Stimulated activated CD4-positive, alpha-beta T cell treated with anti-CD3 and anti-CD28 coated beads, Interleukin-4, amount 100 ng/mL, for 4 hours (primary cell): ENCODE results near the gene PLCG2.
"Not testable (repeated sequence)": the region's sequence is repeated elsewhere in the genome, so short reads cannot be mapped to it uniquely, and the experiment has no call there.

Source experiments
- DNase-seq, 2 experiments: peaks; one replicate each; pipeline ENCODE4 v3.0.0-alpha.2; 2020

The PLCG2 gene

DNA sequence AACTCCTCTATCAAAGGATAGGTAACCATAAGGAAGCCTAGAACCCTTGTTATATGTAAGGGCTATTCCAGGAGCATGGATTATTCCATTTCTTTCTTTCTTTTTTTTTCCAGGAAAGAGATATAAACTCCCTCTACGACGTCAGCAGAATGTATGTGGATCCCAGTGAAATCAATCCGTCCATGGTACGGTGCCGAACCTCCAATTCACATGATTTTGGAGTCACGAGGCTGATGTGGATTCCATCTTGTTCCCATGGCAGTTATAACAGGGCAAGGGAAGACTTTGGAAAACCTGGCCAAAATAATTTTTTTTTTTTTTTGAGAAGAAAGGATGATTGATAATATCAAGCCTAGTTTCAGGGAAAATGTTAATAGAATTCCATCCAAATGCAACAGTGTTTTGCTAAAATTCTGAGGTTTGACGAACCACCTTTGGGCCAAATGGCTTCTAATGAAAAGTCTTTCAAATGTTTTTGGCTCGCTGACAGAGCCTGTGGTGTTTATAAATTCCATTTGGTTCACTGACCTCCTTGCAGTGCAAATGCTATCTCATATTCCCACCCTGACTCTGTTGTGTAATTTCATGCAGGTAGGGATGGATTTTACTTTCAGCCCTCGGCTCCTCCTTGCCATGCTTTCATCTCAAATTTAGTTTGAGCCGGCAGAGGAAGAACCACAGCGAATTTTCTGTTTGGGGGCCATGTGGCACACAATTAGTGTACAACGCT lies 142.2 kb downstream of the PLCG2 start:
- no peak for DNase-seq

GRCh38 chr16:81921843-81922584 lies 142.9 kb downstream of the PLCG2 start:
- no peak for DNase-seq

DNA sequence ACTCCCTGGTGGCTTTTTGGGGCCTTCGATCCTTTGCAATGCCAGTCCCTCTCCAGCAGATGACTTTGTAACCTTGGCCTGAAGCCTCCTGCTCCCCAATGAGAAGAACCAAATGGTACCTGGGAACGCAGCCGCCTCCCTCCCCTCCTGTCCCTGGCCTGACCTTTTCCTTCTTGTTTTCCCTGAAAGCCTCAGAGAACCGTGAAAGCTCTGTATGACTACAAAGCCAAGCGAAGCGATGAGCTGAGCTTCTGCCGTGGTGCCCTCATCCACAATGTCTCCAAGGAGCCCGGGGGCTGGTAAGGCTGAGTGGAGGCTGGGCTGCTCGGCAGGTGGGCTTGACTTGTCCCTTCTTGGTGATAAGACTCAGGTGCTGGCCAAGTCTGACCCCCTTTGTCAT lies 144.2 kb downstream of the PLCG2 start:
- no peak for DNase-seq

GRCh38 chr16:81925016-81925415 lies 145.9 kb downstream of the PLCG2 start:
- DNase-seq: no peak

GRCh38 chr16:81926036-81926435 lies 146.9 kb downstream of the PLCG2 start:
- DNase-seq: no peak

GRCh38 chr16:81927561-81928185 lies 148.6 kb downstream of the PLCG2 start:
- DNase-seq: no peak

DNA sequence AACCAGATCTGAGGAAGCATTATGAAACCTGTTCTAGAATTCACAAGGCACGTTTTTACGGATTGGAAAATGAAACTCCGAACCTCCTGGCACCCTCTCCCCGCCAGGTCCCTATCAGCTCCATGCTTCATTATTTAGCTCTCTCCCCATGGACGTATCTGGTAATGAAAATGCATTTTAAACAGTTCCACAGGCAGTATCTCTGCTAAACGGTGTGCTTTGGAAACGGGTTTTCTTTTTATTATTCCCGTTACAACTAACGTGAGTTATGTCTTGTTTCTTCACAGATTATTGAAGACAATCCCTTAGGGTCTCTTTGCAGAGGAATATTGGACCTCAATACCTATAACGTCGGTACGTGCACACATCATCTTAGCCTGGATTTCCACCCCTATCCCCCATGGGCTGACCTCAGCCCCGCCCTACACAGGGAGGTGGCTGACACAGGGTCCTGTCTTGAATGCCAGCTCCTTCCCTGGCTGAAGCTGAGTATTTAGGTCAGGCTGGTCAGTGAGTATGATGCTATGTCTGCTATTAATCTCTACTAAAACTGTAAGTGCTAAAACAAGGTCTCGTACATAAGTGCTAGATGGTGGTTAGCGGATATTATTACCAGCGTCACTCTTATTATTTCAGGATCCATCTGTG lies 149.3 kb downstream of the PLCG2 start:
- DNase-seq: no peak

- no peak for DNase-seq
Measured at GRCh38 chr16:81928975-81929374, 149.9 kb downstream of the PLCG2 start.

DNA sequence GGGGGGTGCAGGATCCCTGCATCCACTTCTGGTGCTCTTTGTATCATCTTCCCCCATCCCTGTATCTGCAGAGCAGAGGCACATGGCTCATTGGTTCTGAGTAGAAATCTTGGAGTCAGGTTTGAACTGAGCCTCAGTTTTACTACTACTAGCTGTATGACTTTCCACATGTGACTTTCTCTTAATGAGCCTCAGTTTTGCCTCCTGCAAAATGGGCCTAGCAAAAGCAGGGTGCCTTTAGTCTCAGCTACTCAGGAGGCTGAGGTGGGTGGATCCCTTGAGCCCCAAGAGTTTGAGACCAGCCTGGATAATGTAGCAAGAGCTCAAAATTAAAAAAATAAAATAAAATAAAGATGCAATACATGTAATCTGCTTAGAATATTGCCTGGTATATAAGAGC lies 150.8 kb downstream of the PLCG2 start:
- DNase-seq: no peak

DNA sequence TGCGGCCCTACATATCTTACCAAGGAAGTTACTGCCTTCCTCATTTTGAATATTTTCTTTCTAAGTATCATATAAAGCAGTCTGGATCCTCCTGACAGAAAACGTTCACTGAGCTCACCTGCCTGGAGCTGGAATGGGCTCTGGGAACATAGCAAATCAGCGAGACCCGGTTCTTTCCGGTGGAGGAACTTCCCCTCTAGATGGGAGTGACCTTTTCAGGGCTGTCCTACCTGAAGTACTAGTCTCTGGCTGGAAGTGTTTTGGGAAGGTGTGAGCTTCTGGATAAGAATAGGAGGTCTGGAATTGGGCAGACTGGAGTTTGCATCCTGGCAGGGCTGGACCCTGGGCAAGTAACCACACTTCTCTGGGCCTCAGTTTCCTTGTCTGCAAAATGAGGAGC lies 152.8 kb downstream of the PLCG2 start:
- DNase-seq: no peak

- DNase-seq: no peak
Measured at GRCh38 chr16:81932668-81933067, 153.6 kb downstream of the PLCG2 start.

DNA sequence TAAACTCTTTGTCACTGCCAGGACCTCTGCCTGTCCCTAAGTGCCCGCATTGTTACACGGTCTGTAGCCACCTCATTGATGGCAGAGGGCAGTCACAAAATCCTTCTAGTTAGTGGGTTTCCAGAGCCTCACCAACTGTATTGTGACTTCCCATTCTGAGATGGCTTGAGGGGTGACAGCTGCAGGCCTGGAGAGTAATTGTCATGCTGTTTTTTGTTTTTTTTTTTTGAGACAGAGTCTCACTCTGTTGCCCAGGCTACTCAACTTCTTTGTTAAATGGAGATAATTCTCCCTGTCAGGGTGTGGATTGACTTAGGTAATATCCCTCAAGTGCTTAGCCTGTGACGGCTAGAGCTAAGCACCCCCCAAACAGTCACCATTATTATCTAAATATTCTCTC lies 154.3 kb downstream of the PLCG2 start:
- no peak for DNase-seq

DNA sequence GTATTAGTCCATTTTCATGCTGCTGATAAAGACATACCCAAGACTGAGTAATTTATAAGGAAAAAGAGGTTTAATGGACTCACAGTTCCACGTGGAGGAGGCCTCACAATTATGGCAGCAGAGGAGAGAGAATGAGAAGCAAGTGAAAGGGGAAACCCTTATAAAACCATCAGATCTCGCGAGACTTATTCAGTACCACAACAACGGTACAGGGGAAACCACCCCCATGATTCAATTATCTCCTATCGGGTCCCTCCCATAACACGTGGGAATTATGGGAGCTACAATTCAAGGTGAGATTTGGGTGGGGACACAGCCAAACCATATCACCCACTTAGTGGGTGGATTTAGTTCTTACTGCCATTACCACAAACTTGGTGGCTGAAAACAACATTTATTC lies 155.6 kb downstream of the PLCG2 start:
- DNase-seq: not testable (repeated sequence)

GRCh38 chr16:81936209-81937000 lies 157.3 kb downstream of the PLCG2 start:
- DNase-seq: no peak

- DNase-seq: no peak
Measured at GRCh38 chr16:81937305-81938038, 158.4 kb downstream of the PLCG2 start.

DNA sequence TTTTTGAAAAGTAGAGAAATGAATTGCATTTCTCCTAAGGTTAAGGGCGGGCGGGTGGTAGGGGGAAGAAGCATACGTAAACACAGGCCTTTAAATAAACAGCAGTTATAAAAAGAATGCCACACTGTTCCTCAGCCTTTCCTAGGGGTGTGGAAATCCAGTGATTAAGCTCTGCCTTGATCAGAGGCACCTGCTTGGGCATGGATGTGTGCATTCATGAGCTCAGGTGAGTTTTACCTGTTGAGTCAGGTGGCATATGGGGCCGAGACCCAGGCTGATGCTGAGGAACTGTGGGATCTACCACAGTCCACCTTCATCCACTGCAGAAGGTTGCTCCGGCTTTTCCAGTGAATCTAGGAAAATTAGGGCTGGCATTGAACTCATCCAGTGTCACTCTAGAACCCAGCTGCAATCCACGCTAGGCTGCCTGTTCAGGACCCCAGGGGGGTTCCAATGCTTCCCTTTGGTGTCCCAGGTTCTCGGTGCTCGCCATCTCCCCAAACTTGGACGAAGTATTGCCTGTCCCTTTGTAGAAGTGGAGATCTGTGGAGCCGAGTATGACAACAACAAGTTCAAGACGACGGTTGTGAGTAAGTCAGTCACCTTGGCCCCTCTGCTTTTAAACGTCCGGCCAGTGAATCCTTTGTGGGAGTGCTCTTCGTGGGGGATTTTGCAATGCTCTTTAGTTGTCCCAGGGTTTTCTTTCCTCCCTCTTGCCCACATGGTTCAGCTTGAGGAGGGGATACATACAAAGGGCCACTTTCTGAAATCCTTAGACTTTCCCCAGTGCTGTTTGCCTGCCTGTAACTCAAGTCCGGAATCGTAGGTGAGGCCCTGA lies 159.5 kb downstream of the PLCG2 start:
- no peak for DNase-seq

GRCh38 chr16:81939164-81940056 lies 160.3 kb downstream of the PLCG2 start:
- DNase-seq: no peak

DNA sequence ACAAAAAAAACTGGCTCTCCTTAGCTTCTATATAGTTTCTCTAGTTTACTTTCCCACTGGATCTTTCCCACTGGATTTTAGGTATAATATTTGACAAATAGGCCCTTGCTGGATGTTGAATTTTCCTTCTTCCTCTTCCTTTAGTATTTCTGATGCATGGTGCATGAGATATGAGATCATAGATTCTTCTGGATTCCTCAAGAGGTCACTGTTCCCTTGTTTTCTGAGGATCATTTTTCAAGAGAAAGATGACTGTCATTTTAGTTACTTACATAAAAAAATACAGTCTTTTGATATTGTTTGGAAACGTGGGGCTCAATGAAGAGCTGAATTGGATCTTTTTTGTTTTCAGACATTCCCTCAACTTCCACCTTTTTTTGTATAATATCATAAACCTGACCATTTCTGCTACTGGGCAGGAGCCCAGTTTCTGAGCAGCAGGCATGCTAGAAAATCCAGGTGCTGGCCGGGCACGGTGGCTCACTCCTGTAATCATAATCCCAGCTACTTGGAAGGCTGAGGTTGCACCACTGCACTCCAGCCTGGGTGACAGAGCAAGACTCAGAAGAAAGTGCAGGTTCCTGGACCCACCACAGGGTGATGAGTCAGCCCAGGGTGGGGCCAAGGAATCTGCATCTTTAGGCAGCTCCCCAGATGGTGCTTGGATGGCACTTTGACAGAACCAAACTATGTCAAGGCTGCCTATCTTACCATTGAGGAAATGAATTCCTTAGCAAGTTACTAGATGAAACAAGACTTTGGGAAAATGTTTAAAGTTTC lies 161.9 kb downstream of the PLCG2 start:
- no peak for DNase-seq

GRCh38 chr16:81942007-81942601 lies 163.0 kb downstream of the PLCG2 start:
- no peak for DNase-seq
